Activated naive CD8-positive, alpha-beta T cell treated with anti-CD3 and anti-CD28 coated beads, Interleukin-2, amount 10 ng/mL, durations not matched to agents 7 days and 5 days (primary cell): Measurements from ENCODE around the gene ZNF318. TPM values are rescaled to one million over a fixed set of nuclear protein-coding genes. Genes with fewer than 3 reads are reported as not detected.

ENCODE experiments used
- ATAC-seq: fragments of 150-1000 bp; cut with Tn5 transposase; one replicate; pipeline ENCODE4 v1.10.0; 2021; ENCODE audit warnings: low read depth, moderate library complexity
- POLR2A ChIA-PET: fragments of 350-600 bp; sonication (Branson Sonifier 250); formaldehyde crosslinking; loops from one replicate; lab custom pipeline; 2021; ENCODE audit warnings: antibody characterized with exemption; lab: Charles Lee
- DNase-seq: peaks from one replicate; pipeline ENCODE4 v3.0.0; 2021
- H3K27ac Mint-ChIP-seq: one replicate; pipeline ENCODE4 v1.8.0; 2022; ENCODE audit warnings: mild to moderate bottlenecking, mixed read lengths
- H3K27me3 Mint-ChIP-seq: one replicate; pipeline ENCODE4 v1.8.0; 2022; ENCODE audit warnings: mild to moderate bottlenecking, moderate library complexity, mixed read lengths
- H3K36me3 Mint-ChIP-seq: one replicate; pipeline ENCODE4 v1.8.0; 2021; ENCODE audit warnings: mild to moderate bottlenecking, mixed read lengths
- H3K4me1 Mint-ChIP-seq: one replicate; pipeline ENCODE4 v1.8.0; 2021; ENCODE audit warnings: mixed read lengths
- H3K4me3 Mint-ChIP-seq: one replicate; pipeline ENCODE4 v1.8.0; 2022; ENCODE audit warnings: mild to moderate bottlenecking, moderate library complexity, mixed read lengths
- H3K9me3 Mint-ChIP-seq: one replicate; pipeline ENCODE4 v1.8.0; 2021; ENCODE audit warnings: mixed read lengths
- total RNA-seq, 2 experiments: library from RNA; stranded (reverse); gene quantifications; one replicate each; pipeline ENCODE4 v1.2.3, GENCODE V29; 2021

ZNF318 gene
- total RNA-seq, 2 experiments from 2014 or later: 17.0 to 18.2 TPM

DNA sequence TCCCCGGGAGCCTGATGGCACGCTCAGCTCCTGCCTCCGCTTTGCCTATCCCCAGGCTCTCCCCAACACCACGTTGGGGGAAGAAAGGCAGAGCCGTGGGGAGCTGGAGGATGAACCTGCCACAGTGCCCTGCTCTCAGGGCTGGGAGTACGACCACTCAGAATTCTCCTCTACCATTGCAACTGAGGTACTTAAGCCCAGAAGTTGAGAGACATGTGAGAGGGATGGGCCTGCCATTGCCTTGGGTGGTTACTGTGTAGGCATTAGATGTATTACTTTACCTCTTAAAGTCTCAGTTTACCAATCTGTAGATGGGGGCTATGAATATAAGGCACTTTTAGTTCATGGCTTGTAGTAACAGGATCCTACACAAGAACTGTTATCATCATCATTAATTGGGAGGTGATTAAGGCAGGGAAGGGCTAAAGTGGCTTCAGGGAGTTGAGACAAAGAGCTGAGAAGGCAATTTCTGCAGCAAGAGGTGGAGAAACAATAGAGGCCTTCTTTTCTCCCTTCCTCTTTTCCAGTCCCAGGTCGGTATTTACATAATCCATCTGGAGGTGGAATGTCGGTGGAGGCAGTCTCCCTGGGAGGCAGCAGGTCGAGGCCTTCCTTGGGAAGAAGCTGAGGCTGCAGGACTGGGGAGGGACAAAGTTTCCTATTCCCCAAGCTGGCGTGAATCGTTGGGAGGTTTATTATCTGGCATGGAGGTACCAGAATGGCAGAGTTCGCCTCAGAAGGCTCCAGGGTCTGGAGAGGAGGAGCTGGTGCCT is 70.7 kb downstream of the ZNF318 start:
- no peaks in the 10 kb centered on the region for H3K9me3 Mint-ChIP-seq
- no peaks in the 10 kb centered on the region for H3K36me3 Mint-ChIP-seq
- ATAC-seq (no peak), DNase-seq (no peak)
- H3K4me3 Mint-ChIP-seq: no peak overlapping the region
- peaks cover 7% of the 10 kb centered on the region for H3K27me3 Mint-ChIP-seq
- POLR2A ChIA-PET: no interaction called here
- H3K27ac Mint-ChIP-seq: no peak overlapping the region
- H3K4me1 Mint-ChIP-seq: peaks cover 2% of the 10 kb centered on the region

DNA sequence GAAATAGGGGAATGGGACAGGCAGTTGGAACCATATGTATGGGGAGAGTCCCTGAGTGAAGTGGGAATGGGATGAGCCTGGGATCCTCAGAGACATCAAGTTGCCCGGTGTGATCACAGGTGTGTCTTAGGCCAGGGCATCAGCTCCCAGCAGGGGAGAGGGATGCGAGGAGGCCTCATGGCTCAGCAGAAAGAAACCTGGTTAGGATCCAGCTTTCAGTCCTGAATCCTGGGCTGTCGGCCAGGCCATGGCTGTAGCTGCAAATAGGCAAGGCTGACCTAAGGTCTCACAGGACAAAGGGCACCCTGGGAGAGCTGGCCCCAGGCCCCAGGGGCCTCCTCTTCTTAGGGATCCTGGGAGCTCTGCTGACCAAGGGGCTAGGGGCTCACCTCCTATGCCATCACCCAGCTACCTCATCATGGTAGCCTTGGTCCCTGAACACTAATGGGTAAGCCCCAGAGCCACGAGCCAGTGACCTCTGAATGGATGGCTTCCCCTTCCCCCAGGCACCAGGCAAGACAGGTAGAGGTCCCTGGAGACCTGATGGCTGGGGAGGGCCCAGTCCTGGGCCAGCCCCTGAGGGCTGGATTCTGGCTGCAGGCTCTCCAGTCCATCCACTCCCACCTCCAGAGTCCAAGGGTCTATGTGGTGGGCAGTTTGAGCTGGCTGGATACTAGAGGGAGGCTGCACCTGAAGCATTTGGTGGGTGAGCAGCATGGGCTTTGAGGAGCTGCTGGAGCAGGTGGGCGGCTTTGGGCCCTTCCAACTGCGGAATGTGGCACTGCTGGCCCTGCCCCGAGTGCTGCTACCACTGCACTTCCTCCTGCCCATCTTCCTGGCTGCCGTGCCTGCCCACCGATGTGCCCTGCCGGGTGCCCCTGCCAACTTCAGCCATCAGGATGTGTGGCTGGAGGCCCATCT is 71.5 kb downstream of the ZNF318 start, which contains the start of gene SLC22A7:
SLC22A7 (plus strand) TSS at position 617 of the 921 bp plus-strand sequence; CDS start at position 716, 99 bp downstream.
- peaks cover 7% of the 10 kb centered on the region for H3K27me3 Mint-ChIP-seq
- H3K4me1 Mint-ChIP-seq: peaks cover 2% of the 10 kb centered on the region
- no peaks in the 10 kb centered on the region for H3K36me3 Mint-ChIP-seq
- H3K27ac Mint-ChIP-seq: no peak within 1 kb of the TSS
- H3K9me3 Mint-ChIP-seq: no peaks in the 10 kb centered on the region
- no peak for ATAC-seq
- DNase-seq: no peak
- POLR2A ChIA-PET: no interaction called here
- H3K4me3 Mint-ChIP-seq: no peak within 1 kb of the TSS

GRCh38 chr6:43296780-43297497 is 72.5 kb downstream of the ZNF318 start:
- peaks cover 10% of the 10 kb centered on the region for H3K27me3 Mint-ChIP-seq
- H3K27ac Mint-ChIP-seq: no peak overlapping the region
- H3K9me3 Mint-ChIP-seq: no peaks in the 10 kb centered on the region
- DNase-seq (no peak), ATAC-seq (no peak)
- H3K4me3 Mint-ChIP-seq: no peak overlapping the region
- no peaks in the 10 kb centered on the region for H3K36me3 Mint-ChIP-seq
- POLR2A ChIA-PET: no interaction called here
- peaks cover 2% of the 10 kb centered on the region for H3K4me1 Mint-ChIP-seq

GRCh38 chr6:43295456-43295855 is 74.0 kb downstream of the ZNF318 start:
- ATAC-seq (no peak), DNase-seq (no peak)
- H3K27me3 Mint-ChIP-seq: peaks cover 8% of the 10 kb centered on the region
- H3K9me3 Mint-ChIP-seq: no peaks in the 10 kb centered on the region
- no peak overlapping the region for H3K4me3 Mint-ChIP-seq
- H3K27ac Mint-ChIP-seq: no peak overlapping the region
- POLR2A ChIA-PET: no interaction called here
- H3K4me1 Mint-ChIP-seq: peaks cover 2% of the 10 kb centered on the region
- no peaks in the 10 kb centered on the region for H3K36me3 Mint-ChIP-seq

DNA sequence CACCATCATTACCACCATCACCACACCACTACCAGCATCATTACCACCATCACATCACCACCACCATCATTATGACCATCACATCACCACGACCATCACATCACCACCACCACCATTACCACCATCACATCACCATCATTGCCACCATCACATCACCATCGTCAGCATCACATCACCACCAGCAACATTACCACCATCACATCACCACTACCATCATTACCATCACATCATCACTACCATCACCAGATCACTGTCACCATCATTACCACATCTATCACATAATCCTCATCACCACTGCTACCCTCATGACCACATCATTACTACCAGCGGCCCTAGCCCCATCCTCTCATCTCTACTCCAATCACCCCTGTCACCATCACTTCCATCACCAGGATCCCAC is 74.9 kb downstream of the ZNF318 start:
- DNase-seq (no peak), ATAC-seq (no peak)
- POLR2A ChIA-PET: no interaction called here
- H3K9me3 Mint-ChIP-seq: no peaks in the 10 kb centered on the region
- H3K36me3 Mint-ChIP-seq: no peaks in the 10 kb centered on the region
- H3K4me1 Mint-ChIP-seq: no peaks in the 10 kb centered on the region
- H3K4me3 Mint-ChIP-seq: no peak overlapping the region
- H3K27ac Mint-ChIP-seq: no peak overlapping the region
- peaks cover 6% of the 10 kb centered on the region for H3K27me3 Mint-ChIP-seq

- POLR2A ChIA-PET: no interaction called here
Measured at GRCh38 chr6:43293698-43294097, 75.7 kb downstream of the ZNF318 start.

DNA sequence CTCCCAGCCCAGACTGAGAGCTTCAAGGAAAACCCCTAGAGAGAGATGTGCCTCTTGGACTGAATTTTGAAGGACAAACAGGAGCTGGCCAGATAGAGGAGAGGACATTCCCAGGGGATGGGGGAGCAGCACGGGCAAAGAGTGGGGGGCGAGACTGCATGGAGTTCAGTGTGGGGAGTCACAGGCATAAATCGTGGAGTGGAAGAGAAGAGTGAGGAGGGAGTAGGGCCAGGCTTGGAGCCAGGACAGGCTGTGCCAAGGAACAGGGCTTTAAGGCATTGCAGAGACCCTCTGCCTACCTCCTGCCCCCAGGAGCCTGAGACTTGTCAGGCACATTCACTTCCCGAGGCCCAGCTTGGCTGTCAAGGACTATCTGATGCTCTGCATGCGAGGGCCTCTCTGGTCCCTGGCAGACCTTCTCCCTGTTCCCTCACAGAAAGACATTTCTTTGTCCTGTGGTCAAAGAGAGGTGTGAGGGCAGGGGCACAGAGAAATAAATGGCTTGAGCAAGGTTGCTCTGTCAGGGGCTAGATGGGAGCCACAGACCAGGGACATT is 76.6 kb downstream of the ZNF318 start:
- Mint-ChIP-seq H3K9me3 (no peaks in the 10 kb centered on the region), H3K27me3 (peaks cover 10% of the 10 kb centered on the region), H3K36me3 (no peaks in the 10 kb centered on the region), H3K4me1 (no peaks in the 10 kb centered on the region), H3K4me3 (no peak overlapping the region), H3K27ac (no peak overlapping the region)
- POLR2A ChIA-PET: no interaction called here
- ATAC-seq (no peak), DNase-seq (no peak)

More at GRCh38 chr6:43293698-43294097, 75.7 kb downstream of the ZNF318 start:
- no peaks in the 10 kb centered on the region for H3K36me3 Mint-ChIP-seq
- H3K4me3 Mint-ChIP-seq: no peak overlapping the region
- H3K27ac Mint-ChIP-seq: no peak overlapping the region
- ATAC-seq: no peak
- H3K27me3 Mint-ChIP-seq: peaks cover 10% of the 10 kb centered on the region
- no peaks in the 10 kb centered on the region for H3K4me1 Mint-ChIP-seq
- no peaks in the 10 kb centered on the region for H3K9me3 Mint-ChIP-seq
- DNase-seq: no peak

DNA sequence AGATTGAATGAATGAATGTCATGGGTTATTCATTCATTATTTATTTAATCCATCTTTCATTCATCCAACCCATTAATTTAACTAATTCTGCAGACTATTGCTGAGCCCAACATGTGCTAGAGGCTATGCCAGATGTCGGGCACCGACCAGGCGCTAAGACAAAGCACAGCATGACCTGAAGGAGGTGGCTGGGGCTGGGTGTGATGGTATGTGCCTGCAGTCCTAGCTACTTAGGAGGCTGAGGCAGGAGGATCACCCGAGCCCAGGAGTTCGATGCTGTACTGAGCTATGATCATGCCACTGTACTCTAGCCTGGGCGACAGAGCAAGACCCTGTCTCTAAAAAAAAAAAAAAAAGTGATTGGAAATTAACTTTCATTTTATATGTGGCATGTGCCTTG is 77.1 kb downstream of the ZNF318 start:
- ATAC-seq: no peak
- Mint-ChIP-seq H3K9me3 (no peaks in the 10 kb centered on the region), H3K4me3 (no peak overlapping the region), H3K27me3 (peaks cover 10% of the 10 kb centered on the region), H3K4me1 (no peaks in the 10 kb centered on the region), H3K36me3 (no peaks in the 10 kb centered on the region), H3K27ac (no peak overlapping the region)
- POLR2A ChIA-PET: no interaction called here
- no peak for DNase-seq

DNA sequence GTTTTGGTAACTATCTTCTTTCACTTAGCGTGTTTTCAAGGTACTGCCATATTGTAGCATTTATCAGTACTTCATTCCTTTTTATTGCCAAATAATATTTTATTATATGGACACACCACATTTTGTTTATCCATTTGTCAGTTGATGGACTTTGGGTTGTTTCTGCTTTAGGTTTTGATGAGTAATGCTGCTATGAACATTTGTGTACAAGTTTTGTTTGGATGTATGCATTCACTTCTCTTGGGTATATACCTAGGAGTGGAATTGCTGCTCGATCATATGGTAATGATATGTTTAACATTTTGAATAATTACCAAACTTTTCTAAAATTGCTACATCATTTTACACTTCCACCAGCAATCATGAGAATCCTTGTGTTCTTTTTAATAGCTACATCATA is 77.7 kb downstream of the ZNF318 start:
- H3K27ac Mint-ChIP-seq: no peak overlapping the region
- H3K27me3 Mint-ChIP-seq: peaks cover 10% of the 10 kb centered on the region
- no peak overlapping the region for H3K4me3 Mint-ChIP-seq
- H3K36me3 Mint-ChIP-seq: no peaks in the 10 kb centered on the region
- H3K9me3 Mint-ChIP-seq: no peaks in the 10 kb centered on the region
- no peaks in the 10 kb centered on the region for H3K4me1 Mint-ChIP-seq
- ATAC-seq (no peak), DNase-seq (no peak)
- POLR2A ChIA-PET: no interaction called here

DNA sequence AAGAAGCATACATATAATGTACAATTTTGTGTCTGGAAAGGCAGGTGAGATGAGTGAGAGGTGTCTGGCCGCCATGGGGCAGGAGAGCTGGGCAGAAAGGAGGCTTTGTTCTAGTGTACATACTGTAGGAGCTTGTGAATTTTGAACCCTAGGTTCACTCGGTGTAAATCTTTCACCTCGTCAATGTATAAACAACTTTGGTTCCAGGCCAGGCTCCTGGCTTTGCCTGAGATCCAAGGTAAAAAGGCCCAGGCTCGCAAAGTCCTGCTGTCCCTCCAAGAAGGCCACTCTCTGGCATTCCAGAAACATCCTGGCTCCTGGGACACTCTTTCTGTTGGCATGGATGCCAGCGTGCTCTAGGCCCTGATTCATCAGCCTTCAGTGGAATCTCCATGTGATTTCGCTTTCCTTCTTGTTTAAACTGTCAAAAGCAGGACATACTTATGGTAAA is 78.5 kb downstream of the ZNF318 start:
- DNase-seq (no peak), ATAC-seq (no peak)
- no peaks in the 10 kb centered on the region for H3K4me1 Mint-ChIP-seq
- no peak overlapping the region for H3K27ac Mint-ChIP-seq
- peaks cover 12% of the 10 kb centered on the region for H3K27me3 Mint-ChIP-seq
- no peak overlapping the region for H3K4me3 Mint-ChIP-seq
- H3K9me3 Mint-ChIP-seq: no peaks in the 10 kb centered on the region
- no peaks in the 10 kb centered on the region for H3K36me3 Mint-ChIP-seq
- POLR2A ChIA-PET: no interaction called here

- DNase-seq (no peak), ATAC-seq (no peak)
- Mint-ChIP-seq H3K9me3 (no peaks in the 10 kb centered on the region), H3K27ac (no peak overlapping the region), H3K27me3 (peaks cover 17% of the 10 kb centered on the region), H3K4me3 (no peak overlapping the region), H3K36me3 (no peaks in the 10 kb centered on the region), H3K4me1 (no peaks in the 10 kb centered on the region)
- POLR2A ChIA-PET: no interaction called here
Measured at GRCh38 chr6:43290339-43290904, 79.0 kb downstream of the ZNF318 start.

- DNase-seq (no peak), ATAC-seq (no peak)
- Mint-ChIP-seq H3K9me3 (no peaks in the 10 kb centered on the region), H3K27ac (no peak overlapping the region), H3K27me3 (peaks cover 23% of the 10 kb centered on the region), H3K36me3 (no peaks in the 10 kb centered on the region), H3K4me1 (no peaks in the 10 kb centered on the region), H3K4me3 (no peak overlapping the region)
- POLR2A ChIA-PET: no interaction called here
Measured at GRCh38 chr6:43287717-43288679, 81.4 kb downstream of the ZNF318 start.
